HepG2 (cell line): ENCODE measurements around the gene FANCL. TPM values are rescaled to one million over a fixed set of nuclear protein-coding genes. Genes with fewer than 3 reads are reported as not detected.

ENCODE experiments used
- ATAC-seq: fragments of 200-7000 bp; cut with Tn5 transposase; 3 replicates; pipeline ENCODE4 v1.9.1; 2020; ENCODE audit warnings: mild to moderate bottlenecking, moderate library complexity
- BruUV-seq: library from RNA; stranded (reverse); fragments of 400-500 nt; replicated peaks from 2 replicates; lab custom pipeline; 2021; lab: Mats Ljungman, UMichigan
- CTCF ChIA-PET: fragments of 300-600 bp; formaldehyde crosslinking; extraction: SDS; loops from one replicate; lab custom pipeline; 2021; ENCODE audit warnings: low total read pairs, inconsistent platforms, low intra/inter-chr PET ratio; lab: Yijun Ruan, JAX
- POLR2A ChIA-PET: fragments of 350-600 bp; sonication (Branson Sonifier 250); formaldehyde crosslinking; loops from one replicate; lab custom pipeline; 2020; ENCODE audit warnings: antibody characterized with exemption, inconsistent platforms; lab: Yijun Ruan, JAX
- DNase-seq: peaks from one replicate; pipeline ENCODE4 v3.0.0-alpha.2; 2015; ENCODE audit warnings: low spot score
- FAIRE-seq: peaks from 3 replicates; lab custom pipeline; 2011; peaks lifted over from hg19 to GRCh38; lab: Jason Lieb, UNC
- H2AFZ ChIP-seq: one replicate; pipeline ENCODE4 v1.6.1; 2011; ENCODE audit warnings: low read length, inconsistent platforms
- H3K27ac ChIP-seq: fragments of 300-600 bp; 3 replicates; pipeline ENCODE4 v1.8.0; 2011; ENCODE audit warnings: mixed run types, mild to moderate bottlenecking, mixed read lengths, low read length, inconsistent platforms; ENCODE audit not compliant: insufficient read depth; ENCODE audit errors: extremely low read length
- H3K27me3 ChIP-seq, 2 experiments: fragments of 200-600 bp in 1 of 2; 2 replicates in 1 of 2; 3 replicates in 1 of 2; pipeline versions ENCODE4 v1.6.0 to v1.8.0; 2011; ENCODE audit warnings: low read length in 2 of 2, mild to moderate bottlenecking in 2 of 2, moderate library complexity in 2 of 2, inconsistent platforms in 1 of 2; ENCODE audit not compliant: insufficient read depth in 2 of 2, control insufficient read depth in 1 of 2
- H3K36me3 ChIP-seq, 2 experiments: fragments of 200-600 bp in 1 of 2; replicated peaks in 1 of 2; 2 replicates in 1 of 2; 3 replicates in 1 of 2; pipeline versions ENCODE4 v1.5.1 to v1.8.0; 2011; ENCODE audit warnings: low read length in 2 of 2, inconsistent platforms in 1 of 2; ENCODE audit not compliant: insufficient read depth in 2 of 2, control insufficient read depth in 1 of 2
- H3K4me1 ChIP-seq: 2 replicates; pipeline ENCODE4 v1.5.1; 2012; ENCODE audit warnings: low read length, inconsistent platforms; ENCODE audit not compliant: insufficient read depth
- H3K4me2 ChIP-seq: 2 replicates; pipeline ENCODE4 v1.6.0; 2011; ENCODE audit warnings: low read depth, low read length, inconsistent platforms
- H3K4me3 ChIP-seq, 3 experiments: fragments of 200-600 bp in 1 of 3; sonication (generic), shearing (Covaris generic) in 1 of 3; replicated peaks in 1 of 3; 2 replicates each; pipeline ENCODE4 v1.5.1; 2011 to 2016; ENCODE audit warnings: low read length in 3 of 3, inconsistent platforms in 2 of 3, low read depth in 2 of 3, mild to moderate bottlenecking in 2 of 3, control low read depth in 1 of 3, mixed read lengths in 1 of 3; ENCODE audit not compliant: insufficient read depth in 1 of 3
- H3K79me2 ChIP-seq: one replicate; pipeline ENCODE4 v1.6.1; 2011; ENCODE audit warnings: low read length, inconsistent platforms; ENCODE audit not compliant: insufficient read depth
- H3K9ac ChIP-seq: 2 replicates; pipeline ENCODE4 v1.6.0; 2011; ENCODE audit warnings: mild to moderate bottlenecking, low read depth, low read length, inconsistent platforms; ENCODE audit not compliant: insufficient read depth
- H3K9me3 ChIP-seq: 2 replicates; pipeline ENCODE4 v1.5.1; 2012; ENCODE audit warnings: mild to moderate bottlenecking, low read length
- H4K20me1 ChIP-seq: 2 replicates; pipeline ENCODE4 v1.6.0; 2011; ENCODE audit warnings: inconsistent platforms, mild to moderate bottlenecking, low read length, moderate library complexity; ENCODE audit not compliant: insufficient read depth
- ARID2 ChIP-seq: sonication (generic); formaldehyde crosslinking; IDR thresholded peaks from 2 replicates; pipeline ENCODE4 v1.8.1; 2022; ENCODE audit warnings: mild to moderate bottlenecking, missing genetic modification reagents, borderline replicate concordance
- GABPB1 ChIP-seq: IDR thresholded peaks from 2 replicates; pipeline ENCODE4 v1.6.1; 2016; ENCODE audit warnings: mild to moderate bottlenecking, missing genetic modification reagents, moderate library complexity, missing compliant biosample characterization
- HMG20B ChIP-seq: conservative IDR thresholded peaks from 2 replicates; pipeline ENCODE4 v1.6.1; 2016; ENCODE audit warnings: missing genetic modification reagents, missing compliant biosample characterization
- NFIC ChIP-seq: IDR thresholded peaks from 2 replicates; pipeline ENCODE4 v1.6.1; 2012; ENCODE audit warnings: mild to moderate bottlenecking, low read length, inconsistent platforms
- SRF ChIP-seq: IDR thresholded peaks from 2 replicates; pipeline ENCODE4 v1.6.1; 2011; ENCODE audit warnings: mild to moderate bottlenecking, low read depth, low read length, moderate library complexity
- THAP8 ChIP-seq: sonication (generic); formaldehyde crosslinking; IDR thresholded peaks from 2 replicates; pipeline ENCODE4 v1.5.1; 2020; ENCODE audit warnings: missing genetic modification reagents, mild to moderate bottlenecking, borderline replicate concordance
- ZNF260 ChIP-seq: sonication (generic); formaldehyde crosslinking; IDR thresholded peaks from 2 replicates; pipeline ENCODE4 v1.4.0; 2020; ENCODE audit warnings: missing genetic modification reagents, low read depth, mild to moderate bottlenecking, borderline replicate concordance
- ZNF564 ChIP-seq: sonication (generic); formaldehyde crosslinking; IDR thresholded peaks from 2 replicates; pipeline ENCODE4 v1.8.1; 2023; ENCODE audit warnings: mild to moderate bottlenecking, missing genetic modification reagents
- WGBS: methylation state at CpG from one replicate; pipeline ENCODE4 v1.1.6; 2017; ENCODE audit warnings: low lambda C conversion rate; 5-methylcytosine and 5-hydroxymethylcytosine counted together
- in situ Hi-C: cut with HindIII; loops from 2 replicates; pipeline ENCODE4 v1.10.0; 2017; ENCODE audit warnings: low pct_unique_long_range_greater_than_20kb; ENCODE audit not compliant: extremely low pct_ligation_motif_present
- intact Hi-C: fragments of 100-400 bp; cut with micrococcal nuclease; formaldehyde crosslinking; loops from one replicate; pipeline ENCODE4 v1.10.0; 2022; ENCODE audit not compliant: unreplicated experiment
- polyA plus RNA-seq, 8 experiments: library from polyadenylated mRNA; depleted of rRNA in 3 of 8; stranded (reverse) in 7 of 8; unstranded in 1 of 8; fragments of >200 nt; fragmentation: Illumina TruSeq in 4 of 8; extraction: Trizol in 4 of 8; gene quantifications; 2 replicates each; pipeline versions ENCODE4 v1.2.1 to v1.2.3, GENCODE V29; 2011 to 2016; ENCODE audit warnings: low read depth in 4 of 8, missing spikeins in 1 of 8, mixed read lengths in 1 of 8; ENCODE audit not compliant: insufficient read depth in 1 of 8
- total RNA-seq, 5 experiments: library from RNA; depleted of rRNA; stranded (reverse); fragments of >200 nt; fragmentation: Illumina TruSeq; extraction: Trizol; gene quantifications; 2 replicates each; pipeline ENCODE4 v1.2.3, GENCODE V29; 2016; ENCODE audit warnings: low read depth in 1 of 5
- TF ChIP-seq, protein P1 (sequence below): sonication (generic); formaldehyde crosslinking; IDR thresholded peaks from 2 replicates; pipeline ENCODE4 v1.4.0; 2020; ENCODE audit warnings: missing genetic modification reagents
- TF ChIP-seq, protein P2 (sequence below): sonication (generic); formaldehyde crosslinking; IDR thresholded peaks from 2 replicates; pipeline ENCODE4 v1.4.0; 2020; ENCODE audit warnings: missing genetic modification reagents

The FANCL gene
- total and polyA plus RNA-seq, 2 of the 13 experiments (the other 11 are each of a cell fraction or from before 2014, with no cell fraction given): 40.7 to 66.8 TPM

GRCh38 chr2:58202404-58202803, 38.7 kb downstream of the FANCL start:
- POLR2A ChIA-PET: interaction anchor here (1.3 kb wide), 1 partner anchor 156 kb away, joined by 3 read pairs; no protein-coding TSS in a partner anchor
- CTCF ChIA-PET: no interaction called here
- in situ Hi-C loops: no loop called here

DNA sequence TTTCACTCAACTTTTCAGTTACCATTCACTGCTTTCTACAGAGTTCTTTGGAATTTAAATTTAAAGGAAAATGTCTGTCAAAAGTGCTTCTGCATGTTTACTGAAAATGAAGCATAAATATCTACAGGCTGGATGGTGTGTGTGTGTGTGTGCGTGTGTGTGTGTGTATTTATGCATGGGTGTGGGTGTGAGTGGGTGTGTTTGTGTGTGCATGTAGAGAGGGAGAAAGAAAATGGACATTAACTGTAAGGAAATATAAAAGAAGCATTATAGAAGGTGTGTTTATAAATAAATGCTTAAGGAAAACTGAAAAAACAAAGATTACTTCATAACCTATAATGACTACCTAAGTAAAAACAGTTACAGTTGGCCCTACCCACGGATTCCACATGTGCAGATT, 43.2 kb downstream of the FANCL start:
- 97% methylated on average over 2 of the region's 2 CpGs for WGBS
- in situ Hi-C loops: no loop called here
- TF ChIP-seq THAP8 (CRISPR knock-in tag) (no peak), ZNF564 (CRISPR knock-in tag) (no peak), ARID2 (no peak), SRF (no peak), GABPB1 (CRISPR knock-in tag) (no peak), ZNF260 (CRISPR knock-in tag) (no peak)
- TF ChIP-seq, protein P1, sequence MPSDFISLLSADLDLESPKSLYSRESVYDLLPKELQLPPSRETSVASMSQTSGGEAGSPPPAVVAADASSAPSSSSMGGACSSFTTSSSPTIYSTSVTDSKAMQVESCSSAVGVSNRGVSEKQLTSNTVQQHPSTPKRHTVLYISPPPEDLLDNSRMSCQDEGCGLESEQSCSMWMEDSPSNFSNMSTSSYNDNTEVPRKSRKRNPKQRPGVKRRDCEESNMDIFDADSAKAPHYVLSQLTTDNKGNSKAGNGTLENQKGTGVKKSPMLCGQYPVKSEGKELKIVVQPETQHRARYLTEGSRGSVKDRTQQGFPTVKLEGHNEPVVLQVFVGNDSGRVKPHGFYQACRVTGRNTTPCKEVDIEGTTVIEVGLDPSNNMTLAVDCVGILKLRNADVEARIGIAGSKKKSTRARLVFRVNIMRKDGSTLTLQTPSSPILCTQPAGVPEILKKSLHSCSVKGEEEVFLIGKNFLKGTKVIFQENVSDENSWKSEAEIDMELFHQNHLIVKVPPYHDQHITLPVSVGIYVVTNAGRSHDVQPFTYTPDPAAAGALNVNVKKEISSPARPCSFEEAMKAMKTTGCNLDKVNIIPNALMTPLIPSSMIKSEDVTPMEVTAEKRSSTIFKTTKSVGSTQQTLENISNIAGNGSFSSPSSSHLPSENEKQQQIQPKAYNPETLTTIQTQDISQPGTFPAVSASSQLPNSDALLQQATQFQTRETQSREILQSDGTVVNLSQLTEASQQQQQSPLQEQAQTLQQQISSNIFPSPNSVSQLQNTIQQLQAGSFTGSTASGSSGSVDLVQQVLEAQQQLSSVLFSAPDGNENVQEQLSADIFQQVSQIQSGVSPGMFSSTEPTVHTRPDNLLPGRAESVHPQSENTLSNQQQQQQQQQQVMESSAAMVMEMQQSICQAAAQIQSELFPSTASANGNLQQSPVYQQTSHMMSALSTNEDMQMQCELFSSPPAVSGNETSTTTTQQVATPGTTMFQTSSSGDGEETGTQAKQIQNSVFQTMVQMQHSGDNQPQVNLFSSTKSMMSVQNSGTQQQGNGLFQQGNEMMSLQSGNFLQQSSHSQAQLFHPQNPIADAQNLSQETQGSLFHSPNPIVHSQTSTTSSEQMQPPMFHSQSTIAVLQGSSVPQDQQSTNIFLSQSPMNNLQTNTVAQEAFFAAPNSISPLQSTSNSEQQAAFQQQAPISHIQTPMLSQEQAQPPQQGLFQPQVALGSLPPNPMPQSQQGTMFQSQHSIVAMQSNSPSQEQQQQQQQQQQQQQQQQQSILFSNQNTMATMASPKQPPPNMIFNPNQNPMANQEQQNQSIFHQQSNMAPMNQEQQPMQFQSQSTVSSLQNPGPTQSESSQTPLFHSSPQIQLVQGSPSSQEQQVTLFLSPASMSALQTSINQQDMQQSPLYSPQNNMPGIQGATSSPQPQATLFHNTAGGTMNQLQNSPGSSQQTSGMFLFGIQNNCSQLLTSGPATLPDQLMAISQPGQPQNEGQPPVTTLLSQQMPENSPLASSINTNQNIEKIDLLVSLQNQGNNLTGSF (CRISPR knock-in tag): no peak

More at GRCh38 chr2:58202404-58202803, 38.7 kb downstream of the FANCL start:
- ATAC-seq (no peak), DNase-seq (no peak)
- BruUV-seq: no TSS peak
- Histone ChIP-seq H3K27me3 (no peaks in the 10 kb centered on the region), H2AFZ (no peak overlapping the region), H3K9ac (no peak overlapping the region), H3K9me3 (no peaks in the 10 kb centered on the region), H3K4me1 (peaks cover 51% of the 10 kb centered on the region), H3K36me3 (peaks cover 0 to 13% of the 10 kb centered on the region in 2 experiments; a peak in 2 of 5 replicates), H3K27ac (peak overlapping the region; percentile 25), H3K4me2 (peak overlapping the region; percentile 46; the same call in 1 of the 2 replicates), H3K79me2 (no peaks in the 10 kb centered on the region)
- WGBS: 90% methylated on average over 1 of the region's 1 CpG
- TF ChIP-seq HMG20B (CRISPR knock-in tag): no peak
- 0 out of 2 replicates have a peak, but pooled peaks have one; percentile 12 for TF ChIP-seq NFIC
- TF ChIP-seq, protein P2, sequence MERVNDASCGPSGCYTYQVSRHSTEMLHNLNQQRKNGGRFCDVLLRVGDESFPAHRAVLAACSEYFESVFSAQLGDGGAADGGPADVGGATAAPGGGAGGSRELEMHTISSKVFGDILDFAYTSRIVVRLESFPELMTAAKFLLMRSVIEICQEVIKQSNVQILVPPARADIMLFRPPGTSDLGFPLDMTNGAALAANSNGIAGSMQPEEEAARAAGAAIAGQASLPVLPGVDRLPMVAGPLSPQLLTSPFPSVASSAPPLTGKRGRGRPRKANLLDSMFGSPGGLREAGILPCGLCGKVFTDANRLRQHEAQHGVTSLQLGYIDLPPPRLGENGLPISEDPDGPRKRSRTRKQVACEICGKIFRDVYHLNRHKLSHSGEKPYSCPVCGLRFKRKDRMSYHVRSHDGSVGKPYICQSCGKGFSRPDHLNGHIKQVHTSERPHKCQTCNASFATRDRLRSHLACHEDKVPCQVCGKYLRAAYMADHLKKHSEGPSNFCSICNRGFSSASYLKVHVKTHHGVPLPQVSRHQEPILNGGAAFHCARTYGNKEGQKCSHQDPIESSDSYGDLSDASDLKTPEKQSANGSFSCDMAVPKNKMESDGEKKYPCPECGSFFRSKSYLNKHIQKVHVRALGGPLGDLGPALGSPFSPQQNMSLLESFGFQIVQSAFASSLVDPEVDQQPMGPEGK (CRISPR knock-in tag): no peak
- TF ChIP-seq, all 625 proteins: peak for 1
- intact Hi-C loops: no loop called here
- no peak for FAIRE-seq
- H3K4me3 ChIP-seq: peak overlapping the region in 2 of 3 experiments; percentile 17 to 23; a peak in 4 of 6 replicates
- H4K20me1 ChIP-seq: no peaks in the 10 kb centered on the region

More for the DNA sequence above, 43.2 kb downstream of the FANCL start:
- intact Hi-C loops: no loop called here
- H3K27me3 ChIP-seq: no peaks in the 10 kb centered on the region
- no peak overlapping the region for H3K27ac ChIP-seq
- ChIA-PET CTCF (no interaction called here), POLR2A (no interaction called here)
- FAIRE-seq (no peak), ATAC-seq (no peak), DNase-seq (no peak)
- no peaks in the 10 kb centered on the region for H3K9me3 ChIP-seq
- H4K20me1 ChIP-seq: no peaks in the 10 kb centered on the region
- peaks cover 22% of the 10 kb centered on the region for H3K4me1 ChIP-seq
- H3K4me2 ChIP-seq: no peak overlapping the region
- H3K4me3 ChIP-seq: no peak overlapping the region
- H3K9ac ChIP-seq: no peak overlapping the region
- H3K79me2 ChIP-seq: no peaks in the 10 kb centered on the region
- no peak overlapping the region for H2AFZ ChIP-seq
- BruUV-seq: no TSS peak
- peaks cover 2 to 15% of the 10 kb centered on the region in 2 experiments; a peak in 3 of 5 replicates for H3K36me3 ChIP-seq
